ENCODE measurements around the gene OR14C36. TPM values are rescaled to one million over a fixed set of nuclear protein-coding genes. Genes with fewer than 3 reads are reported as not detected.
"Not testable (repeated sequence)": the region's sequence is repeated elsewhere in the genome, so short reads cannot be mapped to it uniquely, and the experiment has no call there.

The OR14C36 gene, protein sequence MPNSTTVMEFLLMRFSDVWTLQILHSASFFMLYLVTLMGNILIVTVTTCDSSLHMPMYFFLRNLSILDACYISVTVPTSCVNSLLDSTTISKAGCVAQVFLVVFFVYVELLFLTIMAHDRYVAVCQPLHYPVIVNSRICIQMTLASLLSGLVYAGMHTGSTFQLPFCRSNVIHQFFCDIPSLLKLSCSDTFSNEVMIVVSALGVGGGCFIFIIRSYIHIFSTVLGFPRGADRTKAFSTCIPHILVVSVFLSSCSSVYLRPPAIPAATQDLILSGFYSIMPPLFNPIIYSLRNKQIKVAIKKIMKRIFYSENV
- not detected for total RNA-seq

DNA sequence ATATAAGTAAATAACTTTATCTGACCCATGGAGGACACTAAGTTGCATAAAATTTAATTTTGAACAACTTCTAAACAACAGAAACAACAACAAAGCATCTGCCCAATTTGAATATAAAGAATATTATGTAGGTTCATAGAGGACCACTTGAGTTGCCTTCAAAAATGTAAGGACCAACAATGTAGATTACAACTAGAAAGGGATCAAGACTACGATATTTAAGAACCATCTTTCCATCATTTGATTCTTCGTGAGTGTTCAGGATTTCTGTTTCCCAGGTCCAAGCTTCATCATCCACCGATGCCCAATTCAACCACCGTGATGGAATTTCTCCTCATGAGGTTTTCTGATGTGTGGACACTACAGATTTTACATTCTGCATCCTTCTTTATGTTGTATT is at the start of gene OR14C36:
Gene OR14C36, plus strand, starts transcription at position 301 of the 400 bp plus-strand sequence. Its CDS starts 0 bp downstream, at position 301.
- intact Hi-C loops (cut with DNase I; ENCODE audit: low total_unique reads): no loop called here
- TF ChIP-seq, protein P1, sequence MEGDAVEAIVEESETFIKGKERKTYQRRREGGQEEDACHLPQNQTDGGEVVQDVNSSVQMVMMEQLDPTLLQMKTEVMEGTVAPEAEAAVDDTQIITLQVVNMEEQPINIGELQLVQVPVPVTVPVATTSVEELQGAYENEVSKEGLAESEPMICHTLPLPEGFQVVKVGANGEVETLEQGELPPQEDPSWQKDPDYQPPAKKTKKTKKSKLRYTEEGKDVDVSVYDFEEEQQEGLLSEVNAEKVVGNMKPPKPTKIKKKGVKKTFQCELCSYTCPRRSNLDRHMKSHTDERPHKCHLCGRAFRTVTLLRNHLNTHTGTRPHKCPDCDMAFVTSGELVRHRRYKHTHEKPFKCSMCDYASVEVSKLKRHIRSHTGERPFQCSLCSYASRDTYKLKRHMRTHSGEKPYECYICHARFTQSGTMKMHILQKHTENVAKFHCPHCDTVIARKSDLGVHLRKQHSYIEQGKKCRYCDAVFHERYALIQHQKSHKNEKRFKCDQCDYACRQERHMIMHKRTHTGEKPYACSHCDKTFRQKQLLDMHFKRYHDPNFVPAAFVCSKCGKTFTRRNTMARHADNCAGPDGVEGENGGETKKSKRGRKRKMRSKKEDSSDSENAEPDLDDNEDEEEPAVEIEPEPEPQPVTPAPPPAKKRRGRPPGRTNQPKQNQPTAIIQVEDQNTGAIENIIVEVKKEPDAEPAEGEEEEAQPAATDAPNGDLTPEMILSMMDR (IDR thresholded peaks at IDR 0.05 in 4 of 5, conservative IDR thresholded peaks at IDR 0.05 in 1 of 5): no peak
- TF ChIP-seq POLR2A (IDR thresholded peaks at IDR 0.05): no peak
- ATAC-seq: no peak
- Histone ChIP-seq H3K4me1 (no peaks in the 10 kb centered on the region), H3K4me3 (no peak within 1 kb of the TSS), H3K9me3 (no peaks in the 10 kb centered on the region), H3K27me3 (peaks cover 0 to 3% (median 0%) of the 10 kb centered on the region in 3 donors), H3K27ac (no peak within 1 kb of the TSS), H3K36me3 (no peaks in the 10 kb centered on the region)
- DNase-seq: no peak
- in situ Hi-C loops (cut with MboI; ENCODE audit: low sequenced_read_pairs in 4 of 4): no loop called here

DNA sequence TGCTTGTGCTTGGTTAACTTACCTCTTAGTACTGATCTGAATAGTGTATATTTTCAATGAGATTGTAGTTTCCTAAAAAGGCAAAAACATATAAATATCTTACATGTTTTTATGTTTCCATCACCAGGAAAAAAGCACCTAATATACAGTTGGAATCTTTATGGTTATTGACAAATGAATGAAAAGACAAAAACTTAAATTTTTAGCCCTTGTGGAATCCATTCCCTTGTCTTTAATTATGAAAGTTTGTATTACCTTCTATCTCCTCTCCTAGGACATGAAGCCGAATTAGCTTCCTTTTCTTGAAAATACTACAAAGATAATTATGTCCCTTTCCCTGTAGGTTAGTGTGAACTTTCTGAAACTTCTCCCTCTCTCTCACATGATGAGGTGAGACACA is 45.3 kb upstream of the OR14C36 start, which contains the start of gene OR2T12:
Gene OR2T12, minus strand, starts transcription at position 101 of the 400 bp plus-strand sequence. CDS start 7,846 bp downstream, outside the sequence.
- in situ Hi-C loops (cut with MboI; ENCODE audit: low sequenced_read_pairs in 4 of 4): no loop called here
- intact Hi-C loops (cut with DNase I; ENCODE audit: low total_unique reads): no loop called here
- TF ChIP-seq POLR2A (IDR thresholded peaks at IDR 0.05): no peak
- TF ChIP-seq, protein P1 (IDR thresholded peaks at IDR 0.05 in 4 of 5, conservative IDR thresholded peaks at IDR 0.05 in 1 of 5): no peak

DNA sequence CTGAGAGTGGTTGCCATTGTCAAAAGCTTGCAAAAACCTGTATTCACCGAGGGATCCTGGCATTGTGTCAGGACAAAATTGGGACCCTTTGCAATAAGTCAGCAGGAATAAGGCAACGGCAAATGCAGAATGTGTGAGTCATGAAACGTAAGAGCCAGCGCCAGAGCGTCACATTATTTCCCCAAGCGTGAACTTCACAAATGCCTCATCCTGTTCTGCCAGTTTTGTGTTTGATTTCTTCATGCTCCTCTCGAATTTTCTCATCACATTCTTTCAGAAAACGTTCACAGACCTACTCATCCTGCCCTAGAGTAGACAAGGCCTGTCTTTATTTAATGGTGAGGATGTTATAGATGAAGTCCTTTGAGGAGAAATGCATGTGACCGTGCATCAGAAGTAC is 42.9 kb upstream of the OR14C36 start:
- H3K36me3 ChIP-seq; H3K4me1 ChIP-seq; ATAC-seq; intact Hi-C loops (cut with DNase I; ENCODE audit: low total_unique reads); H3K4me3 ChIP-seq; DNase-seq; H3K27ac ChIP-seq; in situ Hi-C loops (cut with MboI; ENCODE audit: low sequenced_read_pairs in 4 of 4); H3K9me3 ChIP-seq; H3K27me3 ChIP-seq: not testable (repeated sequence)

More for the DNA sequence above, 45.3 kb upstream of the OR14C36 start, which contains the start of gene OR2T12:
- H3K36me3 ChIP-seq: no peaks in the 10 kb centered on the region
- DNase-seq (no peak), ATAC-seq (no peak)
- no peaks in the 10 kb centered on the region for H3K4me1 ChIP-seq
- no peaks in the 10 kb centered on the region for H3K27me3 ChIP-seq
- H3K4me3 ChIP-seq: no peak within 1 kb of the TSS
- H3K27ac ChIP-seq: no peak within 1 kb of the TSS
- no peaks in the 10 kb centered on the region for H3K9me3 ChIP-seq

DNA sequence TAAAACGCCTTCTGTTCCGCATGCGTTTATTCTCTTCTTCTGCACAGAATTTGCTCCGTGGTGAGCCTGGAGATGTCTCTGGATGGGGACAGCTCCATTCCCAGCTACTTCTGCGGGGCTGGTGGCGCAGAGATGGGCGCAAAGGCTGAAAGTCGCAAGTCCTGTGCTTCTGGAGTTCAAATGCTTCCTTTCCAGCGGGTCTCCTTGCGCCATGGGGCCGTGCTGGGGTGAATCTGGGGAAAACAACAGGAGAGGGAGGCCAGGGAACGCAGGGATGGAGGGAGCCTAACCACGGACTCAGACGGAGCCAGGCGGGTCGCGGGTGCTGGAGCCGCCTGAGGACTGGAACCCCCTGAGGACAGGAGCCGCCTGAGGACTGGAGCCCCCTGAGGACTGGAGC is 42.5 kb upstream of the OR14C36 start:
- DNase-seq (no peak), ATAC-seq (no peak)
- Histone ChIP-seq H3K27ac (no peak overlapping the region), H3K4me1 (no peaks in the 10 kb centered on the region), H3K27me3 (no peaks in the 10 kb centered on the region), H3K4me3 (no peak overlapping the region), H3K9me3 (no peaks in the 10 kb centered on the region), H3K36me3 (no peaks in the 10 kb centered on the region)
- no peak for TF ChIP-seq POLR2A (IDR thresholded peaks at IDR 0.05)
- TF ChIP-seq, protein P1 (IDR thresholded peaks at IDR 0.05 in 4 of 5, conservative IDR thresholded peaks at IDR 0.05 in 1 of 5): no peak
- intact Hi-C loops (cut with DNase I; ENCODE audit: low total_unique reads) (no loop called here), in situ Hi-C loops (cut with MboI; ENCODE audit: low sequenced_read_pairs in 4 of 4) (no loop called here)

DNA sequence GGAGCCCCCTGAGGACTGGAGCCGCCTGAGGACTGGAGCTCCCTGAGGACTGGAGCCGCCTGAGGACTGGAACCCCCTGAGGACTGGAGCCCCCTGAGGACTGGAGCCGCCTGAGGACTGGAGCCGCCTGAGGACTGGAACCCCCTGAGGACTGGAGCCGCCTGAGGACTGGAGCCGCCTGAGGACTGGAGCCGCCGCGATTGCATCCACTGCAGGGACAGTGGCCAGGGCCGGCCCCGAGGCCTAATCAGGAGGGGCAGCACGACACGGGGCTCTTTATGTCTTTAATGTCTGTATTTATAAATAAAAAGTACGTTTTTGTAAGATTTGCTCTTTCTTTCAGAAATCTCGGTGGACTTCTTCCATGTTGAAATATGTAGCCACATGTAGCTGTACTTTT is 41.8 kb upstream of the OR14C36 start:
- ATAC-seq; H3K9me3 ChIP-seq; H3K27me3 ChIP-seq; H3K36me3 ChIP-seq; H3K4me1 ChIP-seq; in situ Hi-C loops (cut with MboI; ENCODE audit: low sequenced_read_pairs in 4 of 4); intact Hi-C loops (cut with DNase I; ENCODE audit: low total_unique reads); H3K27ac ChIP-seq; H3K4me3 ChIP-seq; DNase-seq: not testable (repeated sequence)

All from gastrocnemius medialis (tissue), 4 donors.